Stimulated activated naive CD4-positive, alpha-beta T cell treated with Interleukin-2 at 50 U/mL for 16 hours (primary cell): ENCODE data around the gene FAM24A.
A peak's percentile ranks its signal among the peaks of the same experiment; 100 is the strongest.
"Not testable (repeated sequence)": the region's sequence is repeated elsewhere in the genome, so short reads cannot be mapped to it uniquely, and the experiment has no call there.

Source experiments
- DNase-seq: peaks from one replicate; lab custom pipeline; 2025; lab: John Stamatoyannopoulos, UW

Gene FAM24A

GRCh38 chr10:122910310-122910709, at the start of gene FAM24A:
TSS of gene FAM24A (plus strand) at chr10:122910610. CDS start at chr10:122911635, 1,025 bp downstream.
- DNase-seq: no peak

- no peak for DNase-seq
Observed at GRCh38 chr10:122861711-122862161, 48.7 kb upstream of the FAM24A start.

- no peak for DNase-seq
Observed at GRCh38 chr10:122863216-122864193, 46.9 kb upstream of the FAM24A start.

- DNase-seq: no peak
Observed at GRCh38 chr10:122864194-122864592, 46.2 kb upstream of the FAM24A start.

- no peak for DNase-seq
Observed at GRCh38 chr10:122864901-122865300, 45.5 kb upstream of the FAM24A start.

- not testable (repeated sequence) for DNase-seq
Observed at GRCh38 chr10:122866757-122867482, 43.5 kb upstream of the FAM24A start.

GRCh38 chr10:122868768-122869167, 41.6 kb upstream of the FAM24A start:
- DNase-seq: not testable (repeated sequence)

GRCh38 chr10:122871947-122872346, 38.5 kb upstream of the FAM24A start:
- not testable (repeated sequence) for DNase-seq

GRCh38 chr10:122875843-122876466, 34.5 kb upstream of the FAM24A start:
- no peak for DNase-seq

- DNase-seq: no peak
Observed at GRCh38 chr10:122876467-122876855, 33.9 kb upstream of the FAM24A start.

GRCh38 chr10:122877264-122877663, 33.1 kb upstream of the FAM24A start:
- no peak for DNase-seq

GRCh38 chr10:122878799-122879338, 31.5 kb upstream of the FAM24A start:
- peak; percentile 14 for DNase-seq

GRCh38 chr10:122879339-122880273, 30.8 kb upstream of the FAM24A start, which contains the start of gene FAM24B:
TSS of gene FAM24B (minus strand) at chr10:122879581. CDS start at chr10:122850515, 29,066 bp downstream.
- peak; percentile 95 for DNase-seq

- DNase-seq: no peak
Observed at GRCh38 chr10:122882766-122883165, 27.6 kb upstream of the FAM24A start.

GRCh38 chr10:122884166-122884565, 26.2 kb upstream of the FAM24A start:
- DNase-seq: no peak

GRCh38 chr10:122894261-122894944, 16.0 kb upstream of the FAM24A start:
- DNase-seq: no peak

GRCh38 chr10:122903861-122904260, 6.5 kb upstream of the FAM24A start:
- not testable (repeated sequence) for DNase-seq

- peak; percentile 17 for DNase-seq
Observed at GRCh38 chr10:122911889-122912484, 1.6 kb downstream of the FAM24A start.

GRCh38 chr10:122915700-122916099, 5.3 kb downstream of the FAM24A start:
- DNase-seq: no peak

GRCh38 chr10:122930140-122930539, 19.7 kb downstream of the FAM24A start:
- no peak for DNase-seq
